GM23248 (cell line): ENCODE measurements around the gene SLC24A4.

Source experiments
- EZH2 ChIP-seq: fragments of 200-600 bp; sonication (generic); IDR thresholded peaks from 2 replicates; pipeline ENCODE4 v1.6.1; 2018; ENCODE audit warnings: antibody characterized with exemption, mild to moderate bottlenecking; ENCODE audit not compliant: insufficient read depth, poor library complexity, severe bottlenecking
- EZH2phosphoT487 ChIP-seq: fragments of 200-600 bp; sonication (generic); IDR thresholded peaks from 2 replicates; pipeline ENCODE4 v1.6.1; 2018; ENCODE audit warnings: antibody characterized with exemption, moderate library complexity, mild to moderate bottlenecking, low read depth; ENCODE audit not compliant: insufficient read depth

GRCh38 chr14:92404938-92405337 is 82.0 kb downstream of the SLC24A4 start:
- TF ChIP-seq EZH2 (no peak), EZH2phosphoT487 (no peak)
